Measurements from ENCODE around the gene BLCAP.

DNA sequence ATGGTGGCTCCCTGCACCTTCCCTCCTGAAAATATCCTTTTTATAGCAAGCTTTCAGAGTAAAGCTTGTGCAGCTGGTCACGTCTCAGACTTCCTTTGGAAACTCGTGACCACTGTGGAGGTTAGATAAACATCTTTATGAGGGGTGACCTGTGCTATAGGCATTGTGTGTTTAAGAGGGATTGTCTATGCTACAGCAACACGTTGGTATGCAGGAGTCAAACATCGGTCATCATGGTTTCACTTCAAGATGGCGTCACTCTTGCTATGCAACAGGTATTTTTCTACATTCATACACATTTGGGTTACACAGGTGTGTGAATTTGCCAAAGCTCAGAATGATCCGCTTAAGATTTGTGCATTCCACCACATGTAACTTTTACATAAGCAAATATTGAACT is 14.6 kb upstream of the BLCAP start:
- TF ChIP-seq, protein P1, sequence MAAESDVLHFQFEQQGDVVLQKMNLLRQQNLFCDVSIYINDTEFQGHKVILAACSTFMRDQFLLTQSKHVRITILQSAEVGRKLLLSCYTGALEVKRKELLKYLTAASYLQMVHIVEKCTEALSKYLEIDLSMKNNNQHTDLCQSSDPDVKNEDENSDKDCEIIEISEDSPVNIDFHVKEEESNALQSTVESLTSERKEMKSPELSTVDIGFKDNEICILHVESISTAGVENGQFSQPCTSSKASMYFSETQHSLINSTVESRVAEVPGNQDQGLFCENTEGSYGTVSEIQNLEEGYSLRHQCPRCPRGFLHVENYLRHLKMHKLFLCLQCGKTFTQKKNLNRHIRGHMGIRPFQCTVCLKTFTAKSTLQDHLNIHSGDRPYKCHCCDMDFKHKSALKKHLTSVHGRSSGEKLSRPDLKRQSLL (tag by site-specific recombination; IDR thresholded peaks at IDR 0.05), result no peak
- TF ChIP-seq ZNF214 (tag by site-specific recombination; IDR thresholded peaks at IDR 0.05; ENCODE audit: borderline replicate concordance) (no peak), KLF16 (tag by site-specific recombination; IDR thresholded peaks at IDR 0.05) (no peak), YY1 (tag by site-specific recombination; IDR thresholded peaks at IDR 0.05) (no peak), ZNF629 (tag by site-specific recombination; IDR thresholded peaks at IDR 0.05) (no peak)

All from HEK293 (cell line).